COR-L47 (cell line): ENCODE results near the gene PPAN.
A peak's percentile ranks its signal among the peaks of the same experiment; 100 is the strongest.

Source experiments
- DNase-seq: peaks from one replicate; lab custom pipeline; 2025; lab: John Stamatoyannopoulos, UW

The PPAN gene, protein sequence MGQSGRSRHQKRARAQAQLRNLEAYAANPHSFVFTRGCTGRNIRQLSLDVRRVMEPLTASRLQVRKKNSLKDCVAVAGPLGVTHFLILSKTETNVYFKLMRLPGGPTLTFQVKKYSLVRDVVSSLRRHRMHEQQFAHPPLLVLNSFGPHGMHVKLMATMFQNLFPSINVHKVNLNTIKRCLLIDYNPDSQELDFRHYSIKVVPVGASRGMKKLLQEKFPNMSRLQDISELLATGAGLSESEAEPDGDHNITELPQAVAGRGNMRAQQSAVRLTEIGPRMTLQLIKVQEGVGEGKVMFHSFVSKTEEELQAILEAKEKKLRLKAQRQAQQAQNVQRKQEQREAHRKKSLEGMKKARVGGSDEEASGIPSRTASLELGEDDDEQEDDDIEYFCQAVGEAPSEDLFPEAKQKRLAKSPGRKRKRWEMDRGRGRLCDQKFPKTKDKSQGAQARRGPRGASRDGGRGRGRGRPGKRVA

DNA sequence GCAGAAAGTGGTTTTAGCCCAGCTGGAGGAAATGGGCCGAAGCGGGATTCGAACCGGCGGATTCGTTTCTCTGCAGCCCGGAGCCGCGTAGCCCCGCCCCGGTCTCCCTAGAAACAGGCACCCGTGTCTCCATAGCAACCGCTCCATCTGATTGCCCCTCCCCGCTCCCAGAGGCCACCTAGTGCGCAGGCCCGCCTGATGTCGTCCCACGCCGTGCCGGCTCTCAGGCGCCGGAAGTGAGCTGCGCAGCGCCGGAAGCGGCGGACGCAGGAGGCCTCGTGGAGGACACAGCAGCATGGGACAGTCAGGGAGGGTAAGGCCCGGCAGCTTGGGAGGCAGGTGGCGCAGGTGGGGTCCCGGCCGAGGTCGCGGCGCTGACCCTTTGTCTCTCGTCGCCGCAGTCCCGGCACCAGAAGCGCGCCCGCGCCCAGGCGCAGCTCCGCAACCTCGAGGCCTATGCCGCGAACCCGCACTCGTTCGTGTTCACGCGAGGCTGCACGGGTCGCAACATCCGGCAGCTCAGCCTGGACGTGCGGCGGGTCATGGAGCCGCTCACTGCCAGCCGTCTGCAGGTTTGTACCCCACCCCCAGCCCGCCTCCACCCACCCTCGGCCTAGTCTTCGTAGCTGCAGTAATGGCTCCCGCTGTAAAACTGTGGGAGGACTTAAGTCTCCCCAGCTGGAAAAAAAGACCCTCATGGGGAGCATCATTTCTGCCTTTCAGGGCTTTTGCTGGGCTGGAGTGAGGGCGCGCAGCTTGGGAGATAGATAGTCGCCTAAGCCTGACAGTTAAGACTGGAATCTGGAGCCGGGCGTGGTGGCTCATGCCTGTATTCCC lies at the start of gene PPAN:
PPAN (plus strand) TSS at position 263 of the 837 bp plus-strand sequence; CDS start at position 296, 33 bp downstream.
- DNase-seq, result peak; percentile 99

DNA sequence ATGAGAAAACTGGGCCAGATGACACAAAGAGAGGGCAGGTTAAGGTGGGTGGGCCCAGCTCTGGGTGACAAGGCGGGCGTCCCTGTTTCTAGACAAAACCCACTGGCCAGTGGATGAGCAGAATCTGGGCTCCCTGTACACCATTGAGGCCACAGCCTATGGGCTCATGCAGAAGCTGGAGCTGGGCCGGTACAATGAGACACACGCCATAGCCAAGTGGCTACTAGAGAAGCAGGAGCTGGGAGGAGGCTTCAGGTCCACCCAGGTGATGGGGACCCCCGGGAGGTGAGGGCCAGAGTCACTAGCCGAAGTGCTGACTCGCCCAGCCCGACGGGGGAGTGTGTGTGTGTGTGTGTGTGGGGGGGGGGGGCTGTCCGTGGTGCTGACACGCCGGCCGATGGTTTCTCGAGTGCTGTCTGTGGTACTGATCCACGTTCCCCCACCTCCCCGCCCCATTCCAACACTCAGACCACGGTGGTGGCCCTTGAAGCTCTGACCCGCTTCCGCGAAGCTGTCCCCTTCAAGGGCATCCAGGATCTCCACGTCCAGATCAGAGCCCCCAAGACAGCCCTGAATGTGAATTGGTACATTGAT lies 44.3 kb upstream of the PPAN start:
- DNase-seq, result no peak

DNA sequence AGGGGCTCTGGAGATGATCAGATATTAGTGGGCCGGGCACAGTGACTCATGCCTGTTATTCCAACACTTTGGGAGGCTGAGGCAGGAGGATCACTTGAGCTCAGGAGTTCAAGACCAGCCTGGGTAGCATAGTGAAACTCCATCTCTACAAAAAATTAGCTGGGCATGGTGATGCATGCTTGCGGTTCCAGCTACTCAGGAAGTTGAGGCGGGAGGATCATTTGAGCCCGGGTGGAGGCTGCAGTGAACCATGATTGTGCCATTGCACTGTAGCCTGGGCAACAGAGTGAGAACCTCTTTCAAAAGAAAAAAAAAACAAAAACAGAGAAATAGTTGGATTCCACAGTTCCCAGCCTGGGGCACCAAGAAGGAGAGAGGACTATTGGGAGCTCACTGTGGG lies 38.0 kb upstream of the PPAN start:
- DNase-seq, result no peak

DNA sequence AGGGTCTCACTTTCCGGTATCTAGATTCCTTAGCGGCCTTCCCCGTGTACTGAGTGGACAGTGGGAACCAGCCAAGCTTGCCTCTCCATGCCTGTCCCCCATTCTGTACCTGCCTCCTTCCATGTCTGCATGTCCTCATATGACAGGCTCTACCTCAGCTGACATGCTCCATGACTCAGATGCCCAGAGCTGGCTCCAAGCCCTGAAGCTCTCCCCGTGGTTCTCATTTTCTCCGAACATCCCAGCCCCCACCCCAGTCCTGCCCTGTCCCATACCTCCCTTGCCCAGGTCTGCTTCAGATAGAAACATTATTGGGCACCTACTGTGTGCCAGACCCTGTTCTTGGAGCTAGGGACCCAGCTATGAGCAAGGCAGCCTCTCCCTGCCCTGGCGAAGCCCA lies 37.1 kb upstream of the PPAN start:
- no peak for DNase-seq

DNA sequence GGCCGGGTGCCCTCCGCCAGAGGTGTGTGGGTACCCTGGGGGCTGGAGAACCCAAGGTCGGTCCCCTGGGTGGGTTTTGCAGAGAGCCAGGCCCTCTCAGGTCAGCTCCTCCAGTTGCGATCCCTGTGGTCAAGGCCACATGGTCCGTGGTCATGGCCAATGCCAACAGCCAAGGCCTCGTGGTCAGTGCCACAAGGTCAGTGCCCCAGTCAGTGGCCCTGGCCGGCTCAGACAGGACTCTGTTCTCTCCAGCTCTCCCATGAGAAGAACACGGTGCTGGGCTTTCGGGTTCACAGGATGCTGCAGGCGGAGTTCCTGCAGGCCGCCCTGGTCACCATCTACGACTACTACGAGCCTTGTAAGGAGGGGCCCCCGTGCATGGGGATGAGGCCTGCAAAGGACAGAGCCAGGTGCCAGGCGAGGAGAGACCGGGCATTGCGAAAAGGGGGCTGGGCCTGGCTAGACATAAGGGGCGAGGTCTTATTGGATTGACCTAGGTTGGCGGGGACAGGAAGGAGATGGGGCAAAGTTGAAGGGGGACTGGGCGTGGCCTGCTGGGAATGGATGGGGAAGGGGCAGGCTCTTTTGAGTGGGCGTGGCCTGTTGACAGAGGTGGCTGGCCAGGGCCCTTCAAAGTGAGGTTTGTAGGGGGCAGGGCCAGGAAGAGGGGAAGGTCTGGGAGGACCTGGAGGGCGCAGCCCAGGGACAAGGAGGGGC lies 35.3 kb upstream of the PPAN start:
- no peak for DNase-seq

DNA sequence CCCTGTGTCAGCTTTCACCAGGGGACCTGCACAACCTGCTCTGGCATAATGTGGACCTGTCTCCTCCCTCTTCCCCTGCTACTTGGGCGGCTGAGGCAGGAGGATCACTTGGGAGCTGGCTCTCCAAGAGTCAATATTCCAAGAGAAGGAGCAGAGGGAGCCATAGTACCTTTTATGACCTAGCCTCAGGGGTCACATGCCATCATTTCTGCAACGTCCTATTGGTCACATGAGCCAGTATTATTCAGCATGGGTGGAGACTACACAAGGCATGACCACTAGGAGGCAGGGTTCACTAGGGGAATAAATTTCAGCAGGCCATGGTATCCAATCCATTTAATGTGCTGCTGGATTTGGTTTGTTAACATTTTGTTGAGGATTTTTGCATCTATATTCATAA lies 32.0 kb upstream of the PPAN start:
- peak; percentile 16 for DNase-seq

DNA sequence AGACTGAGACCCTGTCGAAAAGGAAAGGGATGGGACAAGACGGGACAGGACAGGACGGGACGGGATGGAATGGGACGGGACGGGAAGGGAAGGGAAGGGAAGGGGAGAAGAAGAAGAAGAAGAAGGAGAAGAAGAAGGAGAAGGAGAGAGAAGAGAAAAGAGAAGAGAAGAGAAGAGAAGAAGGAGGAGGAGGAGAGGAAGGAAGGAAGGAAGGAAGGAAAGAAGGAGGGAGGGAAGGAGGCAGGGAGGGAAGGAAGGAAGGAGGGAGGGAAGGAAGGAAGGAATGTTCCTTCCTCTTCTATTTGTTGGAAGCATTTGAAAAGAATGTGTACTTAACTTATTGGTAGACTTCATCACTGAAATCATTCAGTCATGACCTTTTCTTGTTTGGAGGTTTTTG lies 29.6 kb upstream of the PPAN start:
- no peak for DNase-seq

DNA sequence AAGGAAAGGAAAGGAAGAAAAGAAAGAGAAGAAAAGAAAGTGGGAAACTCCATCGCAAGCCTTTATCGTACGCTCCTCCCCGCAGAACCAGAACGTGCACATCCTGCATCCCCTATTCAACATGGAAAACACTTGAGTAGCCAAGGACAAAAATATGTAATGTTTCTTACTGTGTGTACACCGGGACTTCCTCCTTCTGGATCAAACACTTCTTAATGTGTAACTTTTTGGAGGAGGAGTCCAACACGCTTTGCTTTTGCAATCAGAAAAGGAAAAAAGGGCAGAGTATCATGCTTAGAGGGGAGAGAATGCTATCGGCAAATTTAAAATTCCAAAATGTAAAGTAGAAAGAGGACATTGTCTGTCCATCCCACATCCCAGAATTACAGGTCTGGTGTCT lies 27.8 kb upstream of the PPAN start:
- DNase-seq, result no peak

DNA sequence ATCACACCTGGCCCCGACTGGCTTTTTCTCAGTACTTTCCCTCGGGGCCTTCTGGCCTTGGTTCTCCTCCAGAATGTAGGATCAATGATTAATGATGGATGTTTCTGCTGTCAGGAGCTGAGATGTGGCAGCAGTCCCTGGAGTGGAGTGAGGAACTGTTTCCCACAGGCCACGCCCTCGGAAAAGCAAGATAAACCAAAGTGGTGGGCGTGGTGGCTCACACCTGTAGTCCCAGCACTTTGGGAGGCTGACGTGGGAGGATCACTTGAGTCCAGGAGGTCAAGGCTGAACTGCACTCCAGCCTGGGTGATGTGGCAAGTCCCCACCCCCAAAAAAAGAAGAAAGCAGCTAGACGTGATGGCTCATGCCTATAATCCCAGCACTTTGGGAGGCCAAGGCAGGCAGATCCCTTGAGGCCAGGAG lies 27.1 kb upstream of the PPAN start:
- no peak for DNase-seq

DNA sequence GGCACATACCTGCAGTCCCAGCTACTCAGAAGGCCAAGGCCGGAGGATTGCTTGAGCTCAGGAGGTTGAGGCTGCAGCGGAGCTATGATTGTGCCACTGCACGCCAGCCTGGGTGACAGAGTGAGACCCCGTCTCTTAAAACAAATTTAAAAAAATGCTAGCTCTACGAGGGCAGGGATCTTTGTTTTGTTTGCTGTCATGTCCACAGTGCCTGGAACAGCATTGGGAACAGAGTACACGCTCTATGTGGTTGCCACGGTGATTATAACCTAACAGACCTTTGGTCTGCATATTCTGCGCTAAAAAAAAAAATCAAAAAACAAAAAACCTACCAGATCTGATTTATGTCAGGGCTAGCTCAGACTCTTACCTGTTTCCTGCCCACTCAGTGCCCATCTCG lies 22.3 kb upstream of the PPAN start:
- no peak for DNase-seq

DNA sequence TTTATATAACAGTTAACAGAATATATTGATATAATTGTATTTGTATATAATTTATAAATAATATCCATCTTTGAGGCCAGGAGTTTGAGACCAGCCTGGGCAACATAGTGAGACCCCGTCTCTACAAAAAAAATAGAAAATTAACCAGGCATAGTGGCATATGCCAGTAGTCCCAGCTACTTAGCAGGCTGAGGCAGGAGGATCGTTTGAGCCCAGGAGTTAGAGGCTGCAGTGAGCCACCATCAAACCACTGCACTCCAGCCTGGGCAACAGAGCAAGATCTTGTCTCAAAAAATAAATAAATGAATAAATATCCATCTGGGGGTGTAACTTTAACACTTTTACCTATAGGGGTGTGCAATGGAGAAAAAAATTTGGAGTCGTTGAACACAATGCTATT lies 21.4 kb upstream of the PPAN start:
- DNase-seq, result no peak

DNA sequence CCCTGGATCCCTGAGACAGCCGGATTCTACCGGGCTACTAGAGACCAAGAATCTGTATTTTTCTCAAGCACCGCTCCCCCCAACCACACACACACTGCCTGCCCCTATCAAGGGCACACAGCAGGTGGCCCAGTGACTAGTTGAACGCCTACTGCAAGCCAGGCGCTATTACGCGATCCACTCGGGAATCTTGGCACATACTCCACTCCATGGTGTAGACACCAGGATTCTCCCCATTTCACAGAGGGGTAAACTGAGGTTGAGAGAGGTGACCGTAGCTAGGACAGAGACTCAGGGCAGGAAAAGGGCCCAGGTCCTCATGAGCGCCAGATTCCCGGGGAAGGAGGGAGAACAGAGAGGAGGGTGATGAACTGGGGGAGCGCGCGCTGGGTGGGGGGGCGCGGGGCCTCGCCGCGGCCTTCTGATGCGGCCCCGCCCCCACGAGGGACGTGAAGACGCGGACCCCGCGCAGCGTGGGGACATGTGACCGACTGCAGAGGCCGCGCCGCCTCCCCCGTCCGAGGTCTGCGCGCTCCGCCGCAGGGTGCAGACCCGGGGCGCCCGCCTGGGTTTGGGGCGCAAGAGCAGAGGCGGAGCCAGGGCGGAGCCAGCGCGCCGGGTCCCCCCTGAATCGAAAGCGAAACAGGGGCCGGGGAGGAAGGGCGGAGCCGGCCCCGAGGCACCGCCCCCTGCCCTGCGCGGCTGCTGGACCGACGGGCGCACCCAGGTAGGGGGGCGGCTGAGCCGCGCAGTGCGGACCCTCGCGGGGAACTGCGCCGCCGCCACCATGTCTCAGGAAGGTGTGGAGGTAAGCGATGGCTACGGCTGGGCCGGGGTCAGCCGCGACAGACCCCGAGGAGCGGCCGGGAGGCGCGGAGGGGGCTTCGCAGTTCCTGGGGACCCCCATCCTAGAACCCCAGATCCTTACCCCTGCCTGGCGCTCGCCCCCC lies 20.2 kb upstream of the PPAN start, which contains the start of gene SHFL:
SHFL (plus strand) TSS at position 677 of the 950 bp plus-strand sequence; CDS start at position 788, 111 bp downstream.
- peak; percentile 49 for DNase-seq

DNA sequence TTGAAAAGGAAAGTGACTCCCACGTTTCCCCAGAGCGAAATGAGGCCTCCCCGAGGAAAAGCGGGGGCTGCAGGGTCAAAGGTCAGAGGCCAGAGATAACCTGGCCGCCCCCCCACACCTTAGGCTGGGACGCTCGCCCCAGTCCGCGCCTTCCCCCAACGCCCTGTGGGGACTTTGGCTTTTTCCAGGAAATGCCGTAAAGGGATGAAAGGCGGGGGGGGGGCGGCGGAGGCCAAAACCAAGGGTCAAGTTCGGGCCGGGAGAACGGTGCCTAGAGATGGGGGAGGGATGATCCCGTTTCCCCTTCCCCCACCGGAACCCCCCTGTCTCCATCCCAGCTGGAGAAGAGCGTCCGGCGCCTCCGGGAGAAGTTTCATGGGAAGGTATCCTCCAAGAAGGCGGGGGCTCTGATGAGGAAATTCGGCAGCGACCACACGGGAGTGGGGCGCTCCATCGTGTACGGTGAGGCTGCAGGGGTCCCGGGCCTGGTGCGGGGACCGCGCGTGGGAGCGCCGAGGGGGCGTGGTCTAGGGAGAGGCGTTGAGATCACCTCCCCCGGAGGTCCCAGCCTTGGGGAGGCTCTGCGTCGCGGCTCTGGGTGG lies 19.5 kb upstream of the PPAN start:
- DNase-seq, result no peak

DNA sequence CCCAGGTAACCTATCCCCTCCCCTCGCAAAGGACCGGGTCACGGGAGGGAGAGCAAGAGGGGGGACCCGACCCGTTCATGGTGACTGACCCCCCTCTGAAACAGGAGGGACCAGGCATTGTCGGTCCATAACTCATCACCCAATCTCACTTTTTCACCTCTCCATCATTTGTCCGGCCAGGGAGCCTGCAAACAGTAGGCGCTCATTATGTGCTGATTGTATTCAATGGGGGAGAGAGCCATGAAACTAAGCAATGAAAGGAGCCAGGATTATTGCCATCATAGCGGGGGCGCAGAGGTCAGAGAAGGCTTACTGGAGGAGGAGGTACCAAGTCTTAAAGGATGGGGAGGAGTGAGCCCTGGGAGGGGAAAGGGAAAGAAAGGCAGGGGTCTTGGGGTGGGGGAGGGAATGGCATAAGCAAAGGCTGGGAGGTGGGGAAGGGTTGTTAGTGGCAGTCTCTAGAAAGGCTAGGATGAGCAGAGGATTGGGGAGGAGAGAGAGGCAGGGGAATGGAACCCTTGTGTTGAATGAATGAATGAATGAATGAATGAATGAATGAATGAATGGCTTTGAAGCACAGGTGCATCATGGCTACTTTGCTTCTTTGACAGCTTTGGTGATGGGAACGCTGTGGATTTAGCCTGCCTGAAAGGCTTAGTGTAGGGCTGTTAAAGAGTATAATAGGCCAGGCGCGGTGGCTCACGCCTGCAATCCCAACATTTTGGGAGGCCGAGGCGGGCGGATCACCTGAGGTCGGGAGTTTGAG lies 18.7 kb upstream of the PPAN start:
- no peak for DNase-seq

DNA sequence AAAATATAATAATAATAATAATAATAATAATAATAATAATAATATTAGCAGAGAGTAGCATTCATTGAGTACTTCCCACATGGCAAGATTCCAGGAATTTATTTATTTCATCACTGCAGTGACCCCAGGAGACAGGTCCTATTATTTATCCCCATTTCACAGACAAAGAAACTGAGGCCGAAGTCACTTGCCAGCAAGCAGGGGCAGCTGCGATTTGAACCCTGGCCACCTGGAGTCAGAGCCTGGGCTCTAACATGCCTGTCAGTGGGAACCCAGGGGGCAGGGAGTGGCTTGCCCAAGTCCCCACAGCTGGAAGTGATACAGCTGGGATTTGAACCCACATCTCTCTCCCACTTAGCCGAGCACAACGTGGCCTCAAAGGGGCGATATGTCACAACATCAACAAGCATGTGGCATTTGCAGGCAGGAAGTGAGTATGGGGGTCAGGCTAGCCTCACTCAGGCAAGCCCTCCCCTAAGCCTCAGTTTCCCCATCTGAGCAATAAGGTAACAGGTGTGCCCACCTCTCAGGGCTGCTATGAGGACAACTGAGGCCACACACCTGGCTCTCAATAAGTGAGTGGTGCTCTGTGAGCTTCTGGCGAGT lies 17.1 kb upstream of the PPAN start:
- DNase-seq, result no peak

DNA sequence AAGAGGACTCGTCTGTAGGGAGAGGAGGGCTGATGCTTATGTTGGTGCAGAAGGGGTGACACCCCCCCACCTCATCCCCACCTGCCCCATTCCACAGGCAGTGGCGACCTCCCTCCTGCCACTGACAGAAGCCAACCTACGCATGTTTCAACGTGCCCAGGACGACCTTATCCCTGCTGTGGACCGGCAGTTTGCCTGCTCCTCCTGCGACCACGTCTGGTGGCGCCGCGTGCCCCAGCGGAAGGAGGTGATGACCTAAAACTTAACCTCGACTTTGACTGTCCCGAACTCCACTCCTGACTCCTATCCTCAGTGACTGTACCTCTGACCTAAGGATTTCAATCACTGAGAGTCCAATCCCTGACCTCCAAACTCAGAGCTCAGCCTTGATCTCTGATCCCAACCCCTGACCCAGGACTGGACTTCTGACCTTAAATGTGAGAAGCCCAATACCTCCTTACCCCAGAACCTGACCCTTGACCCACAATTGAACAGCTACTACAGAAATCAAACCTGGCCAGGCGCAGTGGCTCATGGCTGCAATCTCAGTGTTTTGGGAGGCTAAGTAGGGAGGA lies 16.3 kb upstream of the PPAN start:
- no peak for DNase-seq

DNA sequence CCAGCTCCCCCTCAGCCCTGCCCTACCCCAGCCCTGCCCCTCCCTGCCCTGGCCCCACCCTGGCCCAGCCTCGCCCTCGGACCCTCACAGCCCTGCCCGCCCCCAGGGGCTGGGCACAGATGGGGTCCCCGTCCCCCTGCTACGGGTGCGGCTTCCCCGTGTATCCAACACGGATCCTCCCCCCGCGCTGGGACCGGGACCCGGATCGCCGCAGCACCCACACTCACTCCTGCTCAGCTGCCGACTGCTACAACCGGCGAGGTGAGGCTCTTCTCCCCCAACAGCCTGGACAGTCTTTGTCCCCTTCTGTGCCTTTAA lies 14.8 kb upstream of the PPAN start:
- no peak for DNase-seq

DNA sequence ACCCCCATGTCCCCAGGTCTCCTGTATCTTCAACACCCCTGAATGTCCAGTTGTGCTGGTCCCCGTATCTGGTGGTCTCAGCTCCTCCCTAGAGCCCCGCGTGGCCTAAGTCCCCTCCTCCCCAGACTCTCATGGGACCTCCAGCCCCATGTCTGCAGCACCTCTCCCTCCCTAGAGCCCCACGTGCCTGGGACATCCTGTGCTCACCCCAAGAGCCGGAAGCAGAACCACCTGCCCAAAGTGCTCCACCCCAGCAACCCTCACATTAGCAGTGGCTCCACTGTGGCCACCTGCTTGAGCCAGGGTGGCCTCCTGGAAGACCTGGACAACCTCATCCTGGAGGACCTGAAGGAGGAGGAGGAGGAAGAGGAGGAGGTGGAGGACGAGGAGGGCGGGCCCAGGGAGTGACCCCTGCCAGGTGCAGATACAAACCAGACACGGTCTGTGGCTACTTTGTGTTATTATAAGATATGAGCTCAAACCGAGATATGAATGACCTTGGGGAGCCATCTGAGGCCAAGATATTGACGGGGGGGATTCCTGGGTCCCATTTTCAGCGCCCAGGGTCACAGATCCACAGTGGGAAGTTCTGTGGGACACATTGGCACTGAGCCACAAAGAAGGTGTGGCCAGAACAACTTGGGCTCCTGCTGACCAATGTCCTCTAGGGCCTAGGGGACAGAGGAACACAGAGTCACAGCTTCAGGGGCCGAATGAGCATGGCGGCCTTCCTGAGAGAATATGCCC lies 14.1 kb upstream of the PPAN start:
- DNase-seq, result no peak
